HTR-8/SVneo (cell line): ENCODE results near the gene DYRK3.

ENCODE experiments used
- DNase-seq: peaks from one replicate; pipeline ENCODE4 v3.0.0; 2011; ENCODE audit warnings: low spot score, mixed read lengths; ENCODE audit not compliant: insufficient read length
- FAIRE-seq: peaks from 2 replicates; lab custom pipeline; 2011; peaks lifted over from hg19 to GRCh38; lab: Jason Lieb, UNC

Gene DYRK3

DNA sequence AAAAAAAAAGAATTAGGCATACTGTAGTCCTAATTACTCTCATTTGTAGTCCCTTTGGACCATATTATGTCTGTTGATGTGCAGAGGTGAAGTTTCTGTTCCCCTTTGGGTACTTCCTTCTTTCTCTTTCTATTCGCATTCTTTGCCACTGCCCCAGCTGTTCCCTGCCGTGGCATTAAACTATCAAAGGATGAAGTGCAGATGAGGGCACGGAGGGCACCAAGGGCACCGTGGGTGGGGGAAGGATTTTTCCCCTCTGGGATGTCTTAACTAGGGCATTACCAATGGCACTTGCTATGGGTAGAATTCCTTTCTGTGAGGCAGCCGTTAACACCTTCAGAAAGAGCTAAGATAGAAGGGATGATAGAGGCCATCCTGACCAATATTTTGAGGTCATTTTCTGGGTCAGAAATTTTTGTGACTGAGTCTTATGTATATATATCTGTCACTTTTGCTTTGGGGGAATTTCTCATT is 44.4 kb downstream of the DYRK3 start:
- FAIRE-seq = no peak
- DNase-seq = no peak

DNA sequence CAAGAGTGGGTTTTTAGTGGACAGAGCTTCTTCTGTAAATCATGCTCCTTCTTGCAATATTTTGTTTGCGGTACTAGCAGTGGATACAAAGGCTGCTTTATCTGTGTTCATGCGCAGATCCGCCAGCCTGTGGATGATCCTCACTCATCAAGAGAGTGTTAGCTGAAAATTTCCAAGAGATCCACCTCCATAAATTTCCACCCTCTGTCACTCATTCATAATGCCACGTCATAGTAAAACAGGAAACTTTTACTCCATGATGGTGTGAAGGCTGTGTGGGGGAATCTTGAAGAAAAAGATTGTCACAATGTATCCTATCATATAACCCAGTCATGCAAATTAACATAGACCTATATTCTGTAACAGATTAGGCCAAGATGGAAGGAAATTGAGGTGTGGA is 44.9 kb downstream of the DYRK3 start:
- no peak for FAIRE-seq
- no peak for DNase-seq

DNA sequence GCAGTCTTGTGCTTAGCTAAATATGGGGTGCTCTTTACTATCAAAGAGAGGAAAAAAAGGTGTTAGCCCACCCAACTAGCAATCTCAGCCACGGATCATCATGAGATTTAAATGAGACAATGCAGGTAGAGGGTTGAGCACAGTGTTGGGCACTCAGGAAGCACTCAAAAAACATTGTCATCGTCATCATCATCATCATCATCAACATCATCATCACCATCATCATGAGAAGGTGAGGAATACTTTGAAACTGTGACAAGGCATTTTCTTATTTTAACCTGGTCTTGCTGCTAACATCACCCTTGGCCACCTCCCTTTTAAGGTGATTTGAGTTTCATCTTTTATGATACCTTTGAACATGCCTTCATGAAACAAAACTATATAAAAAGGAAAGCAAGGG is 46.0 kb downstream of the DYRK3 start:
- DNase-seq (no peak), FAIRE-seq (no peak)

DNA sequence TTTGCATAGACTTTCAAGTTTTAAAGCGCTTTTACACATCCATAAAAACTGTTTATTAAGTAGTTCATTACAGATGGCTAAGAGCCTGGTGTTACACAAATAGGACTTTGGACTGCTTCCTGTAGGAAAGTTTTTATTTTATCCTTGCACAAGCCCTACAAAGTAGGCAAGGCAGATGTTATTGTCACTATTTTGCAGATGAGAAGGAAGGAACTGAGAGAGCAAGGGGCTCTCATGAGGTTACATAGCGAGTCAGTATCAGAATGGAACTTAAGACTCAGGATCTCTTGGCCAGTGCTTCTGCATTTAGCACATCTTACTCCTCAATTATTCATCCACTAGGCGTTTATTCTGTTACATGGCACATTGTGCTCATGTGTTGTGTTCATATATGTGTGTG is 46.8 kb downstream of the DYRK3 start:
- FAIRE-seq = no peak
- DNase-seq = no peak

DNA sequence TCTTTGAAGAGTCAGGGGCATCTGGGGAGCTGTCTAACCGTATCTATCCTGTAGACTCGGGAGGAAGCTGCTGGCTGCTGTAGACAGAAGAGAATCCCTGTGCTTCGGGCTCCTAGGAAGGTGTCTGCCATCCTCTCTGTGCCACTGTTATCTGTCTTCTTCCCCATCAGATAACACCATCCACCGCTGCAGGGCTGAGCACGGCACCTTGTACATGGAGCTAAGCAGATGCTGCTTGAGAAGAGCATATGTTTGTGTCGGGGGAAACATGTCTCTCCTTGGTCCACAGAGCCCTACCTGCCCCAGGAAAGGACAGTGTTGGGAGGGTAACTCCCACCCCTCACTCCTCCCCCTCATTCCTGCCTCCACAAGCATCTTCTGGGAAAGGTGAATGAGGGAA is 48.0 kb downstream of the DYRK3 start:
- no peak for DNase-seq
- FAIRE-seq = no peak

DNA sequence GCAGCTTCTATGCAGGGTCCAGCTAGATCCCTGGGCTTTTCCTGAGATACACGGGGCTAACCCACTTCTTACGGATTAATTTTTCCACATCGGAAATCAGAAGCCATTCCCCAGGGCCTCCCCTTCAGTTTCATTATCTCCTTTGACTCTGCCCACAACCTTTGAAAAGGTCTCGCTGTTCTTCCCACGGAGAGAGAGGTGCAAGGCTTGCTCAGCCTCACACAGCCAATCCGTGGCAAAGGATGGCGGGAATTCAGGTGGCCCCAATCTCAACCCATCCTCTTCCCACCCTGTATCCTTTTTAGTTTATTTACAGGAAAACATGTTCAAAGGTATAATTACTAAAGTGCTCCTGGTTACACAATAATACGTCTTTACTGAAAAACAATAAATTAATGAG is 48.7 kb downstream of the DYRK3 start:
- FAIRE-seq (no peak), DNase-seq (no peak)

DNA sequence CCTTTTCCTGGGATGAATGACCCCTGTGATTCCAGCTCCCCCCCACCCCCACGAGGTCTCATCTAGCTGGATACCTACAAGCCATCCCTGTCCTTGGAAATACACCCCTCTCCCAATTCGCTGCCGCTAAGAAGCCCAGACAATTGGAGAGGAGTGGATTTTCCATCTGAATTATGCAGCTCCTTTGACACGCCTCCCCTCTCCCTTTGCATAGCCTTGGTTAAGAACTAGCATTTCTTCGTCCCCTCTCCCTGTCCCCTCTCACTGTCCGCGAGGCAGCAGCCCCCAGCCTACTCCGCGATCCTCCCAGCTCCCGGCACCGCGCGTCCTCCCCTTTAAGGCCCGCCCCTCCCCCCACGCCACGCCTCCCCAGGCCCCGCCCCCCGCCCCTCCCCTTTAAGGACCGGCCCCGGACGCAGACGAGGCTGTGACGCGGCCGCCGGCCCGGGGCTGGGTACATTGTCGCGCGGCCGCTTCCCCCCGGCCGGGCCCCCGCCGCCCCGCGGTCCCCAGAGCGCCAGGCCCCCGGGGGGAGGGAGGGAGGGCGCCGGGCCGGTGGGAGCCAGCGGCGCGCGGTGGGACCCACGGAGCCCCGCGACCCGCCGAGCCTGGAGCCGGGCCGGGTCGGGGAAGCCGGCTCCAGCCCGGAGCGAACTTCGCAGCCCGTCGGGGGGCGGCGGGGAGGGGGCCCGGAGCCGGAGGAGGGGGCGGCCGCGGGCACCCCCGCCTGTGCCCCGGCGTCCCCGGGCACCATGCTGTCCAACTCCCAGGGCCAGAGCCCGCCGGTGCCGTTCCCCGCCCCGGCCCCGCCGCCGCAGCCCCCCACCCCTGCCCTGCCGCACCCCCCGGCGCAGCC is 49.4 kb downstream of the DYRK3 start, which contains the start of gene MAPKAPK2:
Gene MAPKAPK2 (plus strand): TSS at position 428 of the 856 bp plus-strand sequence. CDS start 325 bp downstream, at position 753.
- FAIRE-seq = no peak
- peak; percentile 91 for DNase-seq

DNA sequence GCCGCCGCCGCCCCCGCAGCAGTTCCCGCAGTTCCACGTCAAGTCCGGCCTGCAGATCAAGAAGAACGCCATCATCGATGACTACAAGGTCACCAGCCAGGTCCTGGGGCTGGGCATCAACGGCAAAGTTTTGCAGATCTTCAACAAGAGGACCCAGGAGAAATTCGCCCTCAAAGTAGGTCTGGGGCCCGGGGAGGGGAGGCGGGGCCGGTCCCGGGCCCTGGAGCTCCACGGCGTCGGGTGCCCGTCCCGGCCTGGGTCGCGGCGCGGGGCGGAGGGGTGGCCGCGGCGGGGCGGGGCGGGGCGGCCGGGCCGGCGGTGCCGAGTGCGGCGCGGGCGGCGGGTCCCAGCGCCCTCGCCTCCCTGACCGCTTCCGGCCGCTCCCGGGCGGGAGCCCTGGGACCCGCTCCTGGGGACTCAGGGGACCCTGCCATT is 50.0 kb downstream of the DYRK3 start:
- FAIRE-seq = no peak
- DNase-seq = peak; percentile 54

DNA sequence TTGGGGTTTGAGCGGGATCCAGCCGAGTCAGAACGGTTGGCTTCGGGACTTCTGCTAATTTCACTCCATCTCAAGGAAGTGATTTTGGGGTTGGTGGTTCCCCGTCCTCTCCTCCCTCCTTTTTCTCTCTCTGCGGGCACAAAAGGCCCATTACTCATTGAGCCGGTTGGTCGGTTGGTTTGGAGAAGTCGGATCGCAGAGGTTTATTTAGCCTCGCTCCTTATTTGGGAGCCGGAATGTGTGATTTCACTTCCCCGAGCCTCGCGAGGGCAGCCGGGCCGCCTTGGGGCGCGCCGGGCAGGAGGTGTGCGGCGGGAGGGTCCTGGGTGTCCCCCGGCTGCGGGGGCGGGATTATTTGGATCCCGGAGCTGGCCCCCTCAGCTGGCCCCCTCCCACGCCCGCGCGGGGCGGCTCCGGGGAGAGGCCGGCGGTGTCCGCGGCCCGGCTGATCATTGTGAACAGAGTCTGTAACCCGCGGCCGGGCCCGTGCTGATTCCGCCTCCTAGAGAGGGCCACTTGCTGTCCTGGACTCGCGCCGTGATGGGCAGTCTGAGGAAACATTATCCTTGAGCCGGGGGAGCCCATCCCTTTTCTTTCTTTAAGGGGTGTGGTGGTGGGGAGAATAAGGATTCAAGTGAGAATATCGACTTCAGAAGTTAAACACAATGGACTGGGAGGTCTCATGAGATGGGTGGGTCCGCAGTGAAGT is 50.6 kb downstream of the DYRK3 start:
- FAIRE-seq = no peak
- DNase-seq = peak; percentile 42

DNA sequence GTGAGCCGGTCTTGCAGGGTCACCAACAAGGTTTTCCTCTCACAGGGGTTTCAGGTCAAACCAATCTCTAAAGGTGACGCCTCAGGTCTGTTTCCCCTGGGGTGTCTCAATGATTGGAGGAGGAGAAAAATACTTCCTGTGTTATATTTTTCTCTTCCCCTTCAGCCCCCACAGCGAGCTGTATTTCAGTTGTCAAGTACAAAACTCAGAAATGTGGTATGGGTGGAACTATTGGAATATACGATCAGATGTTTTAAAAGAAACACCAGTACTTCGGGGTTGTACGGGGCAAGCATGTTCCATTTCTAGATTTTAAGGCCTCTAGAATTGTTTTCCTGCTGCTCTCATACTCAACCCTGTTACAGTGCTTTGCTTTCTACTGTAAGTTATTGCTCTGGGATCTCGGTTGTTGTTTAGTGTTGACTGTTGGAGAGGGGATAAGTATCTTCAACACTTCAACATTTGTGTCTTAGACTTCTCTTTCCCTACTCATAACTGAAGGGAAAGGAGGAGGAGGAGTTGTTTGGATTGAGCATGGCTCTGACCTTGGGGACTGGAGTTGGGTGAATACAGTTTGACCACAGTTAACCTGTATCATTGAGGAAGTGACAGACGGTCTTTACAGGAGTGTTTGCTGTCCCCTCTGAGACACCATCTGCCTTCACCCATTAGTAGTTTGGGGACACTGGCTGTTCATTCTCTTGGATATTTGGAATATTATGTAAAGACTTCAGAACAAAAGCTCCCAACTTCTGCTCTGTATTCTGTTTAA is 51.3 kb downstream of the DYRK3 start:
- DNase-seq = no peak
- no peak for FAIRE-seq

DNA sequence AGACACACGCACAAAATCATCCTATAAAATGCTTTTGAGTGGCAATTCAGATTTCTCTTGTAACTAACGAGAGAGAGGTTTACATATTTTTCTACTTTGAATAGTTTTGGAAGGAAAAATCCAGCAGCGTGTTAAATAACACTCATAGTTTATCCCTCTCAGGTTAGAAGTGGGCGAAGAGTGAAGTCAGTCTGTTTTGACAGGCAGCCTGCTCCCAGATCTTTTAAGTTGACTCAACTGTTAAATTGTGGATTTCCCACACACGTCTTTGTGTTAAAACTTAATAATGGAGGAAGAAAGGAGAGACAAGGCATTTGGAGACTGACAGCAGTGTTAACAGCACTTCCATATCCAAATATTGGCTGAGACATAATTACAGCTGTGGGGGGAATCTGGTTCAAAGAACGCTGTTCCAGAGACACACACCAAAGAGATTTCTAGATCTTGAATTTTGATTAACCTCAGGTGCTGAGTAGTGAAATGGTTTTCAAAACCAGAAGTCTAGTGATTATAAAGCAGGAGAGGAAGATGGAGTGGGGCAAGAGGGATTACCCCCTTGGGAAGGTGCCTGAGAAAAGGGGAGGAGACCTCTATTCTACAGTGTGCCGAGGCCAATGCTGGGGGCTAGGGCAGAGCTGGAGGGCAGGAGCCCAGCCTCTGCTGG is 52.0 kb downstream of the DYRK3 start:
- FAIRE-seq (no peak), DNase-seq (no peak)

DNA sequence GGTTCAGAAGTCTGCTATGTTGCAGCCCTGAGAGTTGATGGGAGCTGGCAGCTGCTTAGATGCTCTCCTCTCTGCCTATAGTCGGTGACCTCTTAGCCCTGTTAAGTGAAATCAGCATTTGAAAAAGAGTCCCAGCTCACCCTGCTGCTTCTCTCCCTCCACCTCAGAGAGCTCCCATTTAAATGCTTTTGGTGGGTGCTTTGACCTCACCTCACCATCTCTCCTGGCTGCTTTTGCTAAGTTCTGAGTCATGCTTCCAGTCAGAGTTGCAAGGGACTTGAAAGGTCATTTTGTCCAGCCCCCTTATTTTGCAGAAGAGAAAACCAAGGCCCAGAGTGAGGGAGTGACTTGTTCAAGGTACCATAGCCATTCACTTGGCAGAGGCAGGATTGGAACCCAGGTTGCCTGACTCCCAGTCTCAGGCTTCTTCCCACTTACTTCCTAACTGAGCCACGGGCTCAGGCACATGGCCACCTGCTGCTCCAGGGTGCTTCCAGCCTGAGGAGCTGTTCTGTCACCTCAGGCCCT is 52.6 kb downstream of the DYRK3 start:
- no peak for DNase-seq
- no peak for FAIRE-seq

DNA sequence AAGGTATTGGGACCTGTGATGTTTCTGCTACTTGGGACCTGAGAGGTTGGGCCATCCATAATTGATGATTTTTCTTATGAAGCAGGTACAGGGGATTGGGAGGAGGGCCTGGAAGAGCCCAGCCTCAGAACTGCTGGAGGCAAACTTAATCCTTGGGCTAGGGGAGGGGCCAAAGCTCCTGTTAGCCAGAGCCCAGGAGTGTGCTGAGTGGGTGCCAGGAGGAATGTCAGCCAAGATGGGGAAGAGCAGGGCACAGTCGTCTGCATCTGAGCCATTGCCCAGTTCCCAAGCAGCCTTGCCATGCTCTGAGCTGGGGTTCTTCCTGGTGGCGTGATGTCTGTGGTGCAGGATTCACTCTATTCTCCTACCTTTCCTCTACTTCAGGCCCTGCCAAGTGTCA is 55.2 kb downstream of the DYRK3 start:
- DNase-seq = no peak
- no peak for FAIRE-seq

DNA sequence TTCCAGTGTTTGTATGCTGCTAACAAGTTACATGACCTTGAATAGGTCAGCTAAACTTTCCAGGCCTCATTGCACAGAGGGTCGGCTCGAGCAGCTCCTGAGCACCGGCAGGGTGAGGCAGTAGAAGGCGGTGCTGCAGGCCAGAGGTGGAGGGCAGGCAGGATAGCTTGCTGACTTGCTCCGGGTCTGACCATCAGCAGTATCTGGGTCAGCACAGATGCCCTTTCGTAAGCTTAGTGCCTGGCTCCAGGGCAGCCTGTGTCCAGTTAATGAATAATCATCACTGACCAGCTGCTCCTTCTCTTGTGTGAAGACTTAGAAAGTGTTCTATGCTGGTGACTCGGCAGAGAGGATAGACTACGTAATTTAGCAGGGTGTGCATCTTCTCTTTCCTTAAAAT is 56.3 kb downstream of the DYRK3 start:
- FAIRE-seq (no peak), DNase-seq (no peak)

DNA sequence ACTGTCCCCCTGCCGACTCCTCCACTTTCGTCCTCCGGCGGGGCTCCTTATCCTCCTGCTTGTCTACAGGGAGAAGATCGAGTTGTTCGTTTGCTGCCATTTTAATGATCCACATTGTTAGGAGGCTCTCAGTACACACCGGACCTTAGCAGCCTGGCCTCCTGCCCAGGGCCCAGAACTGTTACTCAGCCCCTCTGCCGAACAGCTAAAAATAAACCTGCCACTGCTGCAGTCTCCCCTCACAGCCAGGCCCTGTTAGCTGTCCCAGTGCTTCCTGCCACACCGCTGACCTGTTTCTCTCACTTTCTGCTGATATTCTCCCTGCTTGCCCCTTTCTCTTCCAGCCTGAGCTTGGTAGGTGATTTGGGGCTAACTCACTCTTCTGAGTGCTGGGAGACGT is 57.7 kb downstream of the DYRK3 start:
- FAIRE-seq (no peak), DNase-seq (no peak)

DNA sequence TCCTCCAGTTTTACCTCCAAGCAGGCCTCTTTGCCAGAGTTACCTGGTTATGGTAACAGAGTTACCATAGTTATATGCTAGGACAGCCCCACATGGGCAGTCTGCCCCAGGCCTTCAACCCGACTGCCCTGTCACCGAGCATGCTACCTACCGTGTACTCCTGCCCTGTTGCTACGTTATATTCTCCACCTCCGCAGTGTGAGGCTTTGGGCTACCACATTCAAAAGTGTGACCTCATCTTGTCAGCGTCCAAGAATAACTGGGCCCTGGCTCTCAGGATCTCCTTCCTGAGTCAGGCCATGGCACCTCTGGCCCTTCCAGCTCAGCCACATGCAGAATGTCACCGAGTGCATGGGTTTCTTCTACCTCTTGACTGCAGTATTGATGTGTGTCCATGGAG is 58.3 kb downstream of the DYRK3 start:
- FAIRE-seq (no peak), DNase-seq (no peak)

DNA sequence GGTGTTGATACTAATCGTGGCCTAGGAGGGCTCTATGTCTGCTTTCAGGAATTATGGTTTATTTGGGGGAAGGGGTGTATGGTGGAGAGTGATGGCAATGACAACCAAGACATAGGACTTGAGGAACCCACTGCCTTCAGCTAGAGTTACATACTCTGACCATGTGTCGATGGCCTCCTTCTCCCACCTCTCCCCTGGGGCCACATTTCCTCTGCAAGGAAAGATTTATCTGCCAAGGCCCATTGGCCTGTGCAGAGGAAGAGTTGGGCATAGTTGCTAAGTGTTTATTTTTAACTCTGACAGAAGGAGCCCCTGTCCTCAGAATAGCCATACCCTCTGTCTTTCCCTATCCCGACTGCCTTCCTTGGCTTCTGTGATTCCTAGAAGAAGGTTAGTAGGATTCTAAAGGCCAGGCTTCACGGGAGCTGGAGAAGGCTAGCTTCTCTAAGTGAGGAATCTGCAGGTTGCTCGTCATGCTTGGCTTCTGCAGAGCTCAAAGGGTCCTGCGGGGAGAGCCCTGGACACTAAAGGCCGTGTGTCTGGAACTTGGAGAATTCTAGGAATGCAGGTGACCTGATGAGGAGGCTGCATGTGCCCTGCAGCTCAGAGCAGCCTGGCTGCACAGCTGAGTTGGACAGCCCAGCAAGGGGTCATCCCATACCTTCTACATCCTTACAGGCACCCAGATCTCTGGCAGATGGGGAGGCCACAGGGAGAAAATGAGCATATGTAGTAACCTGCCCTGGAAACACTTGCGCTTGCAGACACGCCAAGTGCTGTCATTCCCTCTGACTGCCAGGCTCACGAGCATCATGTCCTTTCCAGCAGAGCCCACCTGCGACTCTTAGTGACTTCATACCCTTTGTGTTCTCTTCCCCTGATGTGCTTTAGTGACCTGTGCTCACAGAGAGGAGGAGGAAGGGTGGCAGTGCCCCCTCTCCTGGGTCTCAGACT is 59.1 kb downstream of the DYRK3 start:
- no peak for FAIRE-seq

DNA sequence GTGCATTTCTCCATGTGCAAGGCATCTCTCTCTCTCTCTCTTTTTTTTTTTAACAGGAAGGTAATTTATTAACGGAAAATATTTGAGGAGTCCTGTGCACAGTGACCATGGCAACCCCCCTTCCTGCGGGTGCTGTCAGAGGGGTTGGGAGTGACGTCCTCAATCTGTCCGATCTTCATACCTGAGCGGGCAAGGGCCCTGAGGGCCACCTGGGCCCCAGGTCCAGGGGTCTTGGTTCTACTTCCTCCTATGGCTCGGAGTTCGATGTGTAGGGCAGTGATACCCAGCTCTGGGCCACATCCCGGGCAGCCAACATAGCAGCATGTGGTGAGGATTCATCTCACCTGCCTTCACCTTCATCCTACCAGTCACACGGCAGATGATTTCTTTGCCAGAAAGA is 60.4 kb downstream of the DYRK3 start:
- FAIRE-seq = no peak

More for the DNA sequence above, 59.1 kb downstream of the DYRK3 start:
- no peak for DNase-seq

More for the DNA sequence above, 60.4 kb downstream of the DYRK3 start:
- no peak for DNase-seq
